ENCODE data around the gene ZEB1.

ZEB1 gene

DNA sequence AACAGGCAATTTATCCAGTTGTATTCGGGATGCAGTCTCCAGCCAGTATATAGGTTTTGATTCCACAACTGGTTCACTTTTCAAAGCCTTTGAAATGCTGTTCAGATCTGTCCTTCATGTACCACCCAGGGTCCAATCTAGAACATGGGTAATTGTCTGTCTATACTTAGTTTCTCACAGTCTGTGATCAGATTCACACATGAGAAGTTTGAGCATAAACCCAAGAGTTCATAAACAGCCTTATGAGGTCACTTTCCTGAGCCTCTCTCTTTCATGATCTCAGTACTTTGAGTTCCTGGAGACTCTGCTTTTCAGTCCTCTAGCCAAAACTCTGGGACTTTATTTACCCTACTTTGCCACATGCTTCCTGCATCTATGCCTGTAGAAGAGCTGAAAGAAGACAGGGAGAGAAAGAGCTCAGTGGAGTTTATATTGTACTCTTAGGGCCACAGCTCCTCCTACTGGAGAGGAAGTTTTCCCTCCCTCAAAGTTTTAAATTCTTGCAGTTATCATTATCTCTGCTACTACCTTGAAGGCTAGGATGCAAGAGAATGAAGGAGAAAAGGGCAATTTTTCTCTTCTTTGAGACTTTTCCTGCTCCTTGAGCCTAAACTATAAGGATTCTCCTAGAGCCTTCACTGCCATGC is 172.0 kb downstream of the ZEB1 start:
- Histone ChIP-seq H3K27ac (ENCODE audit: low read depth, low read length) (no peak overlapping the region), H3K9ac (ENCODE audit: low read length) (no peak overlapping the region), H3K4me3 (ENCODE audit: low read length) (no peak overlapping the region), H3K36me3 (ENCODE audit: control insufficient read depth, insufficient read depth, low read length) (no peaks in the 10 kb centered on the region), H3K4me1 (ENCODE audit: control insufficient read depth, insufficient read depth, low read length) (no peaks in the 10 kb centered on the region), H3K27me3 (ENCODE audit: control insufficient read depth, insufficient read depth, low read length) (no peaks in the 10 kb centered on the region)

DNA sequence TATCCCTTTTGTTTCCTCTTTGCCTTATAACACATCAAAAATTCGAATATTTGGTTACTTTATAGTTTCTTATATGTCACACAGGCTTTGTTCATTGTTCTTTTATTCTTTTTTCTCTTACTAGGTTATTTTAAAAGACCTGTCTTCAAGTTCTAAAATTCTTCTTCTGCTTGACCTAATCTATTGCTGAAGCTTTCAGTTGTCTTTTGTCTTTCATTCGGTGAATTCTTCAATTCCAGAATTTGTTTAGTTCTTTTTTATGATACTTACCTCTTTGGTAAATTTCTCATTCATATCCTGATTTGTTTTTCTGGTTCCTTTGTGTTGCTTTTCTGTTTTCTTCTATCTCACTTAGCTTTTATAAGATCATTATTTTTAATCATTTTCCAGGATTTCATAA is 188.4 kb downstream of the ZEB1 start:
- Histone ChIP-seq H3K4me1 (ENCODE audit: control insufficient read depth, insufficient read depth, low read length) (peaks cover 2% of the 10 kb centered on the region), H3K9ac (ENCODE audit: low read length) (no peak overlapping the region), H3K36me3 (ENCODE audit: control insufficient read depth, insufficient read depth, low read length) (peaks cover 9% of the 10 kb centered on the region), H3K4me3 (ENCODE audit: low read length) (no peak overlapping the region), H3K27me3 (ENCODE audit: control insufficient read depth, insufficient read depth, low read length) (no peaks in the 10 kb centered on the region), H3K27ac (ENCODE audit: low read depth, low read length) (no peak overlapping the region)

DNA sequence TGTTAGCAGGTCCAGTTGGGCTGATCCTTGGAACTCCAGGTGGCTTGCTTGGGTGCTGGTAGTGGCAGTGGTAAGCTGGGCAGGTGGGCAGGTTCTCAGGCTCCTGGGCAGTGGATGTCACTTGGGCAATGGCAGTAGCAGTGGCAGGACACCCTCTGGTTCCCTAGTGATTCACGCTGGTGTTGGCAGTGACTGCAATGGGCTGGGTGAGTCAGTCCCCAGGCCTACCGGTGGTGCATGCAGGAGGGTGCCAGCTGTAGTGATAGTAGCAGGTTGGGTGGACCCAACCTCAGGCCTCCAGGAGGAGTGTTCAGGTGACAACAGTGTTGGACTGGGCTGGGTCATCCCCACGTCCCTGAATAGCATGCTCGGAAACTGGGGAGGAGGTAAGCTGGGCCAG is 189.2 kb downstream of the ZEB1 start:
- H3K9ac ChIP-seq (ENCODE audit: low read length) = no peak overlapping the region
- H3K27ac ChIP-seq (ENCODE audit: low read depth, low read length) = no peak overlapping the region
- no peak overlapping the region for H3K4me3 ChIP-seq (ENCODE audit: low read length)
- H3K27me3 ChIP-seq (ENCODE audit: control insufficient read depth, insufficient read depth, low read length) = no peaks in the 10 kb centered on the region
- H3K4me1 ChIP-seq (ENCODE audit: control insufficient read depth, insufficient read depth, low read length) = peaks cover 2% of the 10 kb centered on the region
- H3K36me3 ChIP-seq (ENCODE audit: control insufficient read depth, insufficient read depth, low read length) = peaks cover 12% of the 10 kb centered on the region

GRCh38 chr10:31508882-31509281 is 189.9 kb downstream of the ZEB1 start:
- no peak overlapping the region for H3K9ac ChIP-seq (ENCODE audit: low read length)
- no peak overlapping the region for H3K4me3 ChIP-seq (ENCODE audit: low read length)
- no peaks in the 10 kb centered on the region for H3K27me3 ChIP-seq (ENCODE audit: control insufficient read depth, insufficient read depth, low read length)
- H3K27ac ChIP-seq (ENCODE audit: low read depth, low read length) = no peak overlapping the region
- peaks cover 2% of the 10 kb centered on the region for H3K4me1 ChIP-seq (ENCODE audit: control insufficient read depth, insufficient read depth, low read length)
- peaks cover 12% of the 10 kb centered on the region for H3K36me3 ChIP-seq (ENCODE audit: control insufficient read depth, insufficient read depth, low read length)

- Histone ChIP-seq H3K36me3 (ENCODE audit: control insufficient read depth, insufficient read depth, low read length) (peaks cover 12% of the 10 kb centered on the region), H3K4me3 (ENCODE audit: low read length) (no peak overlapping the region), H3K9ac (ENCODE audit: low read length) (no peak overlapping the region)
Observed at GRCh38 chr10:31509989-31510388, 191.0 kb downstream of the ZEB1 start.

DNA sequence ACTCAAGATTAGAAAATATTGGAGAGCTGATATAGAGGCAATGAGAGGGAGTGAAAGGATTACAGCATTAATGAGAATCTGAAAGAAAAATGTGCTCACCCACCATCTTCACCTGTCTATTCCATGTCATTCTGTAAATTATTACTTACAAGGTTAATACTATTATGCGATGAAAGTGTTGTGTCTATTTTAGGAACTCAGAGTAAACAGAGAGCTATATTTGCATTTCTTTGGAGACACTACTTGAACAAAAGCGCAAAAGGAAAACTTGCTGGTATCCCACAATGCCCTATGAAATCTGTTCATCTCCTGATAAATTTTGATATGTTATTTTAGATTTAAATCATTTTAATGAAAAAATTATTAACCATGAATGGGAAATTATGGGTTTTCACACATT is 196.1 kb downstream of the ZEB1 start:
- Histone ChIP-seq H3K27me3 (ENCODE audit: control insufficient read depth, insufficient read depth, low read length) (no peaks in the 10 kb centered on the region), H3K4me1 (ENCODE audit: control insufficient read depth, insufficient read depth, low read length) (no peaks in the 10 kb centered on the region), H3K9ac (ENCODE audit: low read length) (no peak overlapping the region), H3K4me3 (ENCODE audit: low read length) (no peak overlapping the region), H3K27ac (ENCODE audit: low read depth, low read length) (no peak overlapping the region), H3K36me3 (ENCODE audit: control insufficient read depth, insufficient read depth, low read length) (peaks cover 8% of the 10 kb centered on the region)

More at GRCh38 chr10:31509989-31510388, 191.0 kb downstream of the ZEB1 start:
- H3K4me1 ChIP-seq (ENCODE audit: control insufficient read depth, insufficient read depth, low read length) = peaks cover 2% of the 10 kb centered on the region
- H3K27me3 ChIP-seq (ENCODE audit: control insufficient read depth, insufficient read depth, low read length) = no peaks in the 10 kb centered on the region
- H3K27ac ChIP-seq (ENCODE audit: low read depth, low read length) = no peak overlapping the region

GRCh38 chr10:31515819-31516402 is 196.9 kb downstream of the ZEB1 start:
- Histone ChIP-seq H3K27me3 (ENCODE audit: control insufficient read depth, insufficient read depth, low read length) (no peaks in the 10 kb centered on the region), H3K36me3 (ENCODE audit: control insufficient read depth, insufficient read depth, low read length) (peaks cover 16% of the 10 kb centered on the region), H3K27ac (ENCODE audit: low read depth, low read length) (no peak overlapping the region)

GRCh38 chr10:31520986-31521831 is 202.2 kb downstream of the ZEB1 start:
- no peak overlapping the region for H3K27ac ChIP-seq (ENCODE audit: low read depth, low read length)
- no peaks in the 10 kb centered on the region for H3K27me3 ChIP-seq (ENCODE audit: control insufficient read depth, insufficient read depth, low read length)
- H3K36me3 ChIP-seq (ENCODE audit: control insufficient read depth, insufficient read depth, low read length) = peaks cover 13% of the 10 kb centered on the region
- H3K4me1 ChIP-seq (ENCODE audit: control insufficient read depth, insufficient read depth, low read length) = no peaks in the 10 kb centered on the region
- no peak overlapping the region for H3K9ac ChIP-seq (ENCODE audit: low read length)
- no peak overlapping the region for H3K4me3 ChIP-seq (ENCODE audit: low read length)

More at GRCh38 chr10:31515819-31516402, 196.9 kb downstream of the ZEB1 start:
- no peaks in the 10 kb centered on the region for H3K4me1 ChIP-seq (ENCODE audit: control insufficient read depth, insufficient read depth, low read length)
- H3K9ac ChIP-seq (ENCODE audit: low read length) = no peak overlapping the region
- no peak overlapping the region for H3K4me3 ChIP-seq (ENCODE audit: low read length)

DNA sequence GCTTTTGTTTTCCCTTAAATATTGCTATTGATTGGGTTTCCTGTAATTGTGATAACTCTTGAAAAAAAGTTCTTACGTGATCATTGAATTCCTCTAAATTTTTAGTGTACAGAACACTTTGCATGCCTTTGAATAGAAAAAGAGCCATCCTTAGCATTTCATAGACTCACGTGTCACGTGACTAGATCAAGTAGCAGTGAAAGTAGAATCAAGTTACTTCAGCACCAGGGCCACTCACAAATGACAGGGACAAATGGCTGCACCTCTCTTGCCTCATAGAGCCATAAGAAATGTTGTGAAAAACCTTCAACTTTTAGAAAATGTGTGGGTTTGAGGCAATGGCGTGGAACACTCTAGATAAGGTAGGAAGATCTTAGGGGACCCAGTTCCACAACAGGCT is 203.8 kb downstream of the ZEB1 start:
- H3K9ac ChIP-seq (ENCODE audit: low read length) = no peak overlapping the region
- no peak overlapping the region for H3K4me3 ChIP-seq (ENCODE audit: low read length)
- H3K4me1 ChIP-seq (ENCODE audit: control insufficient read depth, insufficient read depth, low read length) = no peaks in the 10 kb centered on the region
- no peaks in the 10 kb centered on the region for H3K27me3 ChIP-seq (ENCODE audit: control insufficient read depth, insufficient read depth, low read length)
- H3K27ac ChIP-seq (ENCODE audit: low read depth, low read length) = no peak overlapping the region
- peaks cover 18% of the 10 kb centered on the region for H3K36me3 ChIP-seq (ENCODE audit: control insufficient read depth, insufficient read depth, low read length)

- Histone ChIP-seq H3K4me1 (ENCODE audit: control insufficient read depth, insufficient read depth, low read length) (no peaks in the 10 kb centered on the region), H3K9ac (ENCODE audit: low read length) (no peak overlapping the region), H3K27me3 (ENCODE audit: control insufficient read depth, insufficient read depth, low read length) (no peaks in the 10 kb centered on the region), H3K27ac (ENCODE audit: low read depth, low read length) (no peak overlapping the region), H3K36me3 (ENCODE audit: control insufficient read depth, insufficient read depth, low read length) (peaks cover 18% of the 10 kb centered on the region), H3K4me3 (ENCODE audit: low read length) (no peak overlapping the region)
Observed at GRCh38 chr10:31524460-31524859, 205.4 kb downstream of the ZEB1 start.

DNA sequence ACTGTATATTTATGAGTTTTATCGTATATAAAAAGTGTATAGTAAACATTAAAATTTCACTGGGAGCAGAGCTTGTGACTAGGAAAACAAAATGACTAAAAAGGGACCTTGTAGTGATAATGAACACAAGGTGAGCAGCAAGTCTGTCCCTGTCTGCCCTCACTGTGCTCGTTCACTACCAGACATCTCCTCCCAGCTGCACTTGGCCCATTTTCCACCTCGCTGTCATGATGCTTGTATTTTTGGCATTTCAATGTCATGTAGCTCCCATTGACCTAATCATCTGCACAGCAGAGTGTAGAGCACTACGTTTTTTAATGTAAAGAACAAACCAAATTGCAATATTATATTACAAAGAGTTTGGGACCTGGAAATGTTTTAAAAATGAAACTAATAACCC is 207.2 kb downstream of the ZEB1 start:
- Histone ChIP-seq H3K9ac (ENCODE audit: low read length) (no peak overlapping the region), H3K27me3 (ENCODE audit: control insufficient read depth, insufficient read depth, low read length) (no peaks in the 10 kb centered on the region), H3K27ac (ENCODE audit: low read depth, low read length) (no peak overlapping the region), H3K4me1 (ENCODE audit: control insufficient read depth, insufficient read depth, low read length) (no peaks in the 10 kb centered on the region), H3K36me3 (ENCODE audit: control insufficient read depth, insufficient read depth, low read length) (peaks cover 9% of the 10 kb centered on the region), H3K4me3 (ENCODE audit: low read length) (no peak overlapping the region)

GRCh38 chr10:31526681-31527080 is 207.7 kb downstream of the ZEB1 start:
- H3K4me3 ChIP-seq (ENCODE audit: low read length) = no peak overlapping the region
- H3K27ac ChIP-seq (ENCODE audit: low read depth, low read length) = no peak overlapping the region
- H3K9ac ChIP-seq (ENCODE audit: low read length) = no peak overlapping the region
- H3K27me3 ChIP-seq (ENCODE audit: control insufficient read depth, insufficient read depth, low read length) = no peaks in the 10 kb centered on the region
- peaks cover 8% of the 10 kb centered on the region for H3K36me3 ChIP-seq (ENCODE audit: control insufficient read depth, insufficient read depth, low read length)
- H3K4me1 ChIP-seq (ENCODE audit: control insufficient read depth, insufficient read depth, low read length) = no peaks in the 10 kb centered on the region

Data from rectal smooth muscle tissue (tissue), 1 donor.